Measurements from ENCODE around the gene HEPHL1. TPM values are rescaled to one million over a fixed set of nuclear protein-coding genes. Genes with fewer than 3 reads are reported as not detected.

HEPHL1 gene
- total RNA-seq, 1 donor from 2014 or later, result not detected

DNA sequence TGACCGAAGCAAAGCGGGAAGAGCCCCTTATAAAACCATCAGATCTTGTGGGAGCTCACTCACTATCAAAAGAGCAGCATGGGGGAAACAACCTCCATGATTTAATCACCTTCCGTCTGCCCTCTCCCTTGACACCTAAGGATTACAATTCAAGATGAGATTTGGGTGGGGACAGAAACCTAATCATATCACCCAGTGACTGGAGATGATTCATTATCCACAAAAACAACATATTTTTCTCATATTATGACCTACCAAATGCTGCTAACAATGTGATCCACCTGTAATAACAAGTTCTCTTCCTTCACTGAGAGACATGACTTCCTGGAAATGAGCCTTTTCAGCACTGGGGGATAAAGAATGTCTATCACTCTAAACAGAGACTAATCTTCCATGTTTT lies 23.4 kb upstream of the HEPHL1 start:
- no peaks in the 10 kb centered on the region for H3K36me3 ChIP-seq
- H3K9me3 ChIP-seq, result peaks cover 23% of the 10 kb centered on the region
- intact Hi-C loops (cut with DNase I), result no loop called here
- ATAC-seq, result no peak
- H3K27ac ChIP-seq, result no peak overlapping the region
- H3K27me3 ChIP-seq (ENCODE audit: low read depth), result no peaks in the 10 kb centered on the region
- no peak for DNase-seq
- TF ChIP-seq, protein P1, sequence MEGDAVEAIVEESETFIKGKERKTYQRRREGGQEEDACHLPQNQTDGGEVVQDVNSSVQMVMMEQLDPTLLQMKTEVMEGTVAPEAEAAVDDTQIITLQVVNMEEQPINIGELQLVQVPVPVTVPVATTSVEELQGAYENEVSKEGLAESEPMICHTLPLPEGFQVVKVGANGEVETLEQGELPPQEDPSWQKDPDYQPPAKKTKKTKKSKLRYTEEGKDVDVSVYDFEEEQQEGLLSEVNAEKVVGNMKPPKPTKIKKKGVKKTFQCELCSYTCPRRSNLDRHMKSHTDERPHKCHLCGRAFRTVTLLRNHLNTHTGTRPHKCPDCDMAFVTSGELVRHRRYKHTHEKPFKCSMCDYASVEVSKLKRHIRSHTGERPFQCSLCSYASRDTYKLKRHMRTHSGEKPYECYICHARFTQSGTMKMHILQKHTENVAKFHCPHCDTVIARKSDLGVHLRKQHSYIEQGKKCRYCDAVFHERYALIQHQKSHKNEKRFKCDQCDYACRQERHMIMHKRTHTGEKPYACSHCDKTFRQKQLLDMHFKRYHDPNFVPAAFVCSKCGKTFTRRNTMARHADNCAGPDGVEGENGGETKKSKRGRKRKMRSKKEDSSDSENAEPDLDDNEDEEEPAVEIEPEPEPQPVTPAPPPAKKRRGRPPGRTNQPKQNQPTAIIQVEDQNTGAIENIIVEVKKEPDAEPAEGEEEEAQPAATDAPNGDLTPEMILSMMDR (IDR thresholded peaks at IDR 0.05), result no peak
- H3K4me1 ChIP-seq, result no peaks in the 10 kb centered on the region
- no peak overlapping the region for H3K4me3 ChIP-seq

DNA sequence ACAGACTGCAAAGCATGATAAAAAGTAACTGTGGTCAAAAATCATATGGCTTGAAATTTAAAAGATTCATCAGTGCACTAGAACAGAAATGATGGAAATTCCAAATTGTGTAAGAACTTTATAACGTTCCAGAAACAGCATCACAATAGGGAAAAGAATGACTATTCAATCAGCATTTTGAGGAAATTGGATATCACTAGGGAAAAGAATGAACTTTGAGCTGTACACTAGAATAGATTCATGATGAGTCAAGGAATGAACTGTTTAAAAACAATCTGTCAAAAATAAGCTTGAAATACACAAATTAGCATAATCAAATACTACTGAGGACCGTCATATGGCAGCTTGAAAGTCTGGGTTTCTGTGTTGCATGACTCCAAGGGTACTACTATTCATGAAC lies 20.5 kb upstream of the HEPHL1 start:
- Histone ChIP-seq H3K27ac (no peak overlapping the region), H3K36me3 (no peaks in the 10 kb centered on the region), H3K4me1 (no peaks in the 10 kb centered on the region), H3K9me3 (no peaks in the 10 kb centered on the region), H3K4me3 (no peak overlapping the region), H3K27me3 (ENCODE audit: low read depth) (no peaks in the 10 kb centered on the region)
- intact Hi-C loops (cut with DNase I), result no loop called here
- TF ChIP-seq, protein P1 (IDR thresholded peaks at IDR 0.05), result no peak
- ATAC-seq (no peak), DNase-seq (no peak)

DNA sequence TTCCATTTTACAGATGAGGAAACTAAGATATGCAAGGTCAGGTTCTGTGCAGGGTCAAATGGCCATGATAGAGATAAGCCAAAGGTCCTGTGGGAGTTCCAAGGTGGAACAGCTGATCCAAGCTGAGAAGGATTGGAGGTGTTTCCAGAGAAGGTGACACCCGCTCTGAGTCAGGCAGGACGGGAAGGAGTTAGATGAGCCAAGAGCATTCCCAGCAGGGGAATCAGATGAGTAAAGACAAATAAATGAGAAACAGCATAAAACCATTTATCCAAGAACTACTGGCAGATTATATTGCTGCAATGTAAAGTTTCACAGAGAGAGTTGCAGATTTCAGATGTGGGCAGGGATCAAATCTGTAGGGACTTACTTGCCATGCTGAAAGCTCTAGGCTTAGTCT lies 18.9 kb upstream of the HEPHL1 start:
- Histone ChIP-seq H3K27me3 (ENCODE audit: low read depth) (no peaks in the 10 kb centered on the region), H3K27ac (no peak overlapping the region), H3K4me3 (no peak overlapping the region), H3K36me3 (no peaks in the 10 kb centered on the region), H3K9me3 (no peaks in the 10 kb centered on the region), H3K4me1 (no peaks in the 10 kb centered on the region)
- no peak for DNase-seq
- intact Hi-C loops (cut with DNase I), result no loop called here
- no peak for ATAC-seq
- TF ChIP-seq, protein P1 (IDR thresholded peaks at IDR 0.05), result no peak

DNA sequence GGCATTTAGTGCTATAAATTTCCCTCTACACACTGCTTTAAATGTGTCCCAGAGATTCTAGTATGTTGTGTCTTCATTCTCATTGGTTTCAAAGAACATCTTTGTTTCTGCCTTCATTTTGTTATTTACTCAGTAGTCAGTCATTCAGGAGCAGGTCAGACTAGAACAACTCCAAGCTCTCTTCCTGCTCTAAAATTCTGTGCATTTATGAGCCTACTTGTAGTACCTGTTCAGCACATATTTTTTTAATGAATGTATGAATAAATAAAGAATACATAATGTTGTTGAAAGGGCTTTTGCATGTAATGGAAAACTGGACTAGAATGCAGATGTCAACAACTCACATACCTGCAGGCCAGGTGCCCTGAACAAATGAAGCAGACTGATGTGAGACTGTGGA lies 13.7 kb upstream of the HEPHL1 start:
- no peak for ATAC-seq
- no peak for DNase-seq
- intact Hi-C loops (cut with DNase I), result no loop called here

DNA sequence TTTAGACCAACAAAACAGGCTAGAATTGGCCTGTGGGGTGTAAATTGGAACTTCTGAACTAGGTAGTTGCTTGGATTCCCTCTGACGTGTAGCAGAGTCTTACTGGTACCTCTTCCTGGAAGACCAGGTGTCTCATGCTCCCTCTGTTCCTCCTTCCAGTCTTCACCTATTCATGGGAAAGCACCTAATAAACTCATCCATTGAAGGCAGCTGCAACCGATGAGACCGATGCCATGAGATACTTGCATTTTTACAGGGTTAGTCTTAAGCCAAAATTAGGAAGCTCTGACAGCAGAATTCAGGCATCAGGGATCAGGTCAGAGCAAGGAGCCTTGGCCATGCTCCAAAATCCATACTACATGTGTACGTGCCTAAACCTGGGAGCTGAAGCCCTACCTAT lies 13.2 kb upstream of the HEPHL1 start:
- Histone ChIP-seq H3K27ac (no peak overlapping the region), H3K4me1 (no peaks in the 10 kb centered on the region), H3K4me3 (no peak overlapping the region), H3K36me3 (no peaks in the 10 kb centered on the region), H3K9me3 (no peaks in the 10 kb centered on the region), H3K27me3 (ENCODE audit: low read depth) (no peaks in the 10 kb centered on the region)
- ATAC-seq (no peak), DNase-seq (no peak)
- intact Hi-C loops (cut with DNase I), result no loop called here
- TF ChIP-seq, protein P1 (IDR thresholded peaks at IDR 0.05), result no peak

More for the DNA sequence above, 13.7 kb upstream of the HEPHL1 start:
- Histone ChIP-seq H3K27ac (no peak overlapping the region), H3K4me1 (no peaks in the 10 kb centered on the region), H3K9me3 (no peaks in the 10 kb centered on the region), H3K36me3 (no peaks in the 10 kb centered on the region), H3K4me3 (no peak overlapping the region), H3K27me3 (ENCODE audit: low read depth) (no peaks in the 10 kb centered on the region)
- TF ChIP-seq, protein P1 (IDR thresholded peaks at IDR 0.05), result no peak

- H3K4me1 ChIP-seq, result no peaks in the 10 kb centered on the region
- no peak overlapping the region for H3K27ac ChIP-seq
- TF ChIP-seq, protein P1 (IDR thresholded peaks at IDR 0.05), result no peak
- H3K4me3 ChIP-seq, result no peak overlapping the region
- no peaks in the 10 kb centered on the region for H3K36me3 ChIP-seq
- intact Hi-C loops (cut with DNase I), result no loop called here
- no peak for DNase-seq
- ATAC-seq, result no peak
- no peaks in the 10 kb centered on the region for H3K9me3 ChIP-seq
- H3K27me3 ChIP-seq (ENCODE audit: low read depth), result no peaks in the 10 kb centered on the region
Measured at GRCh38 chr11:94010136-94010535, 11.0 kb upstream of the HEPHL1 start.

Measured in lower lobe of right lung (tissue), 2 donors.